WTC11 (cell line): ENCODE data around the gene FTCDNL1. TPM values are rescaled to one million over a fixed set of nuclear protein-coding genes. Genes with fewer than 3 reads are reported as not detected.
A peak's percentile ranks its signal among the peaks of the same experiment; 100 is the strongest.

ENCODE experiments used
- ATAC-seq: fragments of 200-7000 bp; cut with Tn5 transposase; 2 replicates; pipeline ENCODE4 v1.10.0; 2021; ENCODE audit warnings: mild to moderate bottlenecking, moderate library complexity
- CTCF ChIA-PET: fragments of 300-600 bp; sonication (Branson Sonifier 250); formaldehyde crosslinking; loops from one replicate; lab custom pipeline; 2021; ENCODE audit warnings: antibody characterized with exemption; lab: Charles Lee
- POLR2A ChIA-PET: fragments of 350-600 bp; sonication (Branson Sonifier 250); formaldehyde crosslinking; loops from one replicate; lab custom pipeline; 2021; ENCODE audit warnings: antibody characterized with exemption; lab: Charles Lee
- DNase-seq: peaks from one replicate; pipeline ENCODE4 v3.0.0; 2021; ENCODE audit warnings: low spot score
- H3K27ac Mint-ChIP-seq: 2 replicates; pipeline ENCODE4 v1.8.0; 2021; ENCODE audit warnings: mixed read lengths
- H3K27me3 Mint-ChIP-seq: 2 replicates; pipeline ENCODE4 v1.8.0; 2021; ENCODE audit warnings: low read depth, mild to moderate bottlenecking, moderate library complexity, mixed read lengths
- H3K36me3 Mint-ChIP-seq: 2 replicates; pipeline ENCODE4 v1.8.0; 2021; ENCODE audit warnings: mixed read lengths
- H3K4me1 Mint-ChIP-seq: 2 replicates; pipeline ENCODE4 v1.8.0; 2022; ENCODE audit warnings: mixed read lengths
- H3K4me3 Mint-ChIP-seq: 2 replicates; pipeline ENCODE4 v1.8.0; 2021; ENCODE audit warnings: mild to moderate bottlenecking, moderate library complexity, mixed read lengths
- H3K9me3 Mint-ChIP-seq: 2 replicates; pipeline ENCODE4 v1.8.0; 2021; ENCODE audit warnings: mixed read lengths
- ARID4B ChIP-seq: sonication (generic); formaldehyde crosslinking; IDR thresholded peaks from 2 replicates; pipeline ENCODE4 v1.8.0; 2023; ENCODE audit warnings: missing genetic modification reagents, mild to moderate bottlenecking, borderline replicate concordance
- ATF1 ChIP-seq: sonication (generic); formaldehyde crosslinking; IDR thresholded peaks from 2 replicates; pipeline ENCODE4 v1.8.1; 2023; ENCODE audit warnings: mild to moderate bottlenecking, moderate library complexity, missing genetic modification reagents
- ATF3 ChIP-seq: sonication (generic); formaldehyde crosslinking; conservative IDR thresholded peaks from 2 replicates; pipeline ENCODE4 v1.8.1; 2022; ENCODE audit warnings: mild to moderate bottlenecking, missing genetic modification reagents
- E2F4 ChIP-seq: sonication (generic); formaldehyde crosslinking; IDR thresholded peaks from 2 replicates; pipeline ENCODE4 v1.8.1; 2022; ENCODE audit warnings: low read depth, mild to moderate bottlenecking, moderate library complexity, missing genetic modification reagents, borderline replicate concordance
- FOXJ3 ChIP-seq: sonication (generic); formaldehyde crosslinking; IDR thresholded peaks from 2 replicates; pipeline ENCODE4 v1.9.0; 2021; ENCODE audit warnings: missing genetic modification reagents, mild to moderate bottlenecking, borderline replicate concordance
- GABPB1 ChIP-seq: sonication (generic); formaldehyde crosslinking; IDR thresholded peaks from 2 replicates; pipeline ENCODE4 v1.8.1; 2023; ENCODE audit warnings: mild to moderate bottlenecking, missing genetic modification reagents
- IRF1 ChIP-seq: sonication (generic); formaldehyde crosslinking; IDR thresholded peaks from 2 replicates; pipeline ENCODE4 v1.8.0; 2023; ENCODE audit warnings: missing genetic modification reagents
- IRF2 ChIP-seq: sonication (generic); formaldehyde crosslinking; IDR thresholded peaks from 2 replicates; pipeline ENCODE4 v1.8.0; 2022; ENCODE audit warnings: low read depth, missing genetic modification reagents, borderline replicate concordance
- JAZF1 ChIP-seq: fragments of 250-450 bp; sonication (Bioruptor Pico); IDR thresholded peaks from 2 replicates; pipeline ENCODE4 v1.9.0; 2021; ENCODE audit warnings: moderate library complexity, mild to moderate bottlenecking, inconsistent platforms
- JUN ChIP-seq: sonication (generic); formaldehyde crosslinking; IDR thresholded peaks from 2 replicates; pipeline ENCODE4 v1.8.0; 2023; ENCODE audit warnings: mild to moderate bottlenecking, missing genetic modification reagents
- NFATC4 ChIP-seq: fragments of 250-450 bp; sonication (Bioruptor Pico); IDR thresholded peaks from 2 replicates; pipeline ENCODE4 v1.9.0; 2021; ENCODE audit warnings: mild to moderate bottlenecking
- NFE2L1 ChIP-seq: sonication (generic); formaldehyde crosslinking; IDR thresholded peaks from 2 replicates; pipeline ENCODE4 v1.8.1; 2023; ENCODE audit warnings: missing genetic modification reagents
- NFYB ChIP-seq: sonication (generic); formaldehyde crosslinking; conservative IDR thresholded peaks from 2 replicates; pipeline ENCODE4 v1.8.0; 2022; ENCODE audit warnings: low read depth, missing genetic modification reagents
- PRRX2 ChIP-seq: fragments of 250-450 bp; sonication (Bioruptor Pico); IDR thresholded peaks from 2 replicates; pipeline ENCODE4 v1.8.0; 2021; ENCODE audit warnings: mild to moderate bottlenecking
- RELA ChIP-seq: sonication (generic); formaldehyde crosslinking; IDR thresholded peaks from 2 replicates; pipeline ENCODE4 v1.8.1; 2022; ENCODE audit warnings: missing genetic modification reagents, mild to moderate bottlenecking, borderline replicate concordance
- TEAD4 ChIP-seq: sonication (generic); formaldehyde crosslinking; IDR thresholded peaks from 2 replicates; pipeline ENCODE4 v1.8.0; 2022; ENCODE audit warnings: mild to moderate bottlenecking, missing genetic modification reagents
- ZNF219 ChIP-seq: sonication (generic); formaldehyde crosslinking; IDR thresholded peaks from 2 replicates; pipeline ENCODE4 v1.8.0; 2023; ENCODE audit warnings: missing genetic modification reagents, mild to moderate bottlenecking, borderline replicate concordance
- ZNF263 ChIP-seq: sonication (generic); formaldehyde crosslinking; IDR thresholded peaks from 2 replicates; pipeline ENCODE4 v1.8.1; 2022; ENCODE audit warnings: low read depth, mild to moderate bottlenecking, moderate library complexity, missing genetic modification reagents
- ZNF416 ChIP-seq: fragments of 250-450 bp; sonication (Bioruptor Pico); IDR thresholded peaks from 2 replicates; pipeline ENCODE4 v1.9.0; 2021; ENCODE audit warnings: mild to moderate bottlenecking, inconsistent platforms
- ZNF425 ChIP-seq: fragments of 250-450 bp; sonication (Bioruptor Pico); conservative IDR thresholded peaks from 2 replicates; pipeline ENCODE4 v1.9.0; 2021; ENCODE audit warnings: mild to moderate bottlenecking
- total RNA-seq: library from RNA; stranded (reverse); gene quantifications from 3 replicates; pipeline ENCODE4 v1.2.3, GENCODE V29; 2021
- TF ChIP-seq, protein P1 (sequence below): sonication (generic); formaldehyde crosslinking; IDR thresholded peaks from 2 replicates; pipeline ENCODE4 v1.8.1; 2022; ENCODE audit warnings: missing genetic modification reagents, borderline replicate concordance

The FTCDNL1 gene
- total RNA-seq, 1 experiment from 2014 or later = 0.85 TPM

DNA sequence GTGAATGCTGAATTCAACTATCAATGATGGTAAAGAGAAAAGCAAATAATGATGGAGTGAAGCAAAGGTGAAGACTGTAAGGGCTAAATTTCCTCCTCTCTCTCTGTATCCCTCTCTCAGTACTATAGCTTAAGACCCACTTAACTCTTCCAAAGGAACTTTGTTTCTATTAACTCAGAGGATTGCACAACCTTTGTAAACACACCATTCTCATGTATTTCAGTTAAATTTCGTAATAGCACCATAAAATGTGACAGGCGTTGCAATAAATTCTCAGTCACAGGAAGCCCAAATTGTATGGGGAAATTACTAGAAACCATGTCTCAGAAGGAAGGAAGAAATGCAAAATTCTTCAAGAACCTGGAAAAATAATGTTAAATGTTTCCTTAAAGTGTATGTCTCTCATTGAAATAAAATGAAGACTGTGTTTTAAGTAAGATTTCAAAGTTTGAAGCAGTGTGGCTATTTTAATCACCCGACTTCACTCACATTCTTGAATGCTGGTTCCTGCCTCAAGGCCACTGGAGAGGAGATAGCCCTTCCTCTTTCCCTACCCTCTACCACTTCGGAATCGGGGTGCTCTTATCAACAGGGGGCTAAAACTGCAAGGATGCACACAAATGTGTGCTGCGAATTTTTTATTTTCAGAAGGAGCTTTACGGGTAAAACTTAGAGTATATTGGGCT lies 112.1 kb downstream of the FTCDNL1 start:
- CTCF ChIA-PET = interaction anchor here (0.5 to 3.5 kb wide), 6 partner anchors 12 to 1167 kb away, joined by 3 to 22 read pairs (median 3); partner anchors contain the start of genes MAIP1 and TYW5
- POLR2A ChIA-PET = no interaction called here
- Mint-ChIP-seq H3K27me3 (no peaks in the 10 kb centered on the region), H3K36me3 (no peaks in the 10 kb centered on the region), H3K4me1 (peaks cover 59% of the 10 kb centered on the region)
- TF ChIP-seq TEAD4 = no peak
- TF ChIP-seq IRF1 = no peak
- peak; percentile 87 for TF ChIP-seq GABPB1 (CRISPR knock-in tag)
- no peak for TF ChIP-seq JAZF1 (CRISPR knock-in tag)
- TF ChIP-seq, all 79 proteins: peak for 1
- no peak overlapping the region for H3K27ac Mint-ChIP-seq
- DNase-seq (no peak), ATAC-seq (no peak)
- no peaks in the 10 kb centered on the region for H3K9me3 Mint-ChIP-seq
- H3K4me3 Mint-ChIP-seq = no peak overlapping the region

- H3K4me1 Mint-ChIP-seq = peaks cover 20% of the 10 kb centered on the region
- no peak for ATAC-seq
- DNase-seq = no peak
- H3K27me3 Mint-ChIP-seq = no peaks in the 10 kb centered on the region
- no peak for TF ChIP-seq IRF2 (CRISPR knock-in tag)
- no peak for TF ChIP-seq ZNF219 (CRISPR knock-in tag)
- no peak for TF ChIP-seq E2F4 (CRISPR knock-in tag)
- no peak for TF ChIP-seq ATF1 (CRISPR knock-in tag)
- TF ChIP-seq FOXJ3 (CRISPR knock-in tag) = no peak
- TF ChIP-seq ATF3 = no peak
- TF ChIP-seq NFE2L1 (CRISPR knock-in tag) = no peak
- no peak overlapping the region for H3K4me3 Mint-ChIP-seq
- ChIA-PET POLR2A (interaction anchor here (0.7 kb wide), 1 partner anchor 28 kb away, joined by 7 read pairs; no protein-coding TSS in a partner anchor), CTCF (interaction anchor here (1.2 to 1.7 kb wide), 2 partner anchors 30 to 51 kb away, joined by 4 to 5 read pairs; no protein-coding TSS in a partner anchor)
- H3K27ac Mint-ChIP-seq = no peak overlapping the region
- no peaks in the 10 kb centered on the region; the same call in 1 of the 2 replicates for H3K9me3 Mint-ChIP-seq
- no peaks in the 10 kb centered on the region for H3K36me3 Mint-ChIP-seq
Measured at GRCh38 chr2:199734651-199735050, 116.3 kb downstream of the FTCDNL1 start.

- H3K27me3 Mint-ChIP-seq = no peaks in the 10 kb centered on the region
- ChIA-PET CTCF (no interaction called here), POLR2A (no interaction called here)
- H3K27ac Mint-ChIP-seq = no peak overlapping the region
- ATAC-seq (no peak), DNase-seq (no peak)
- no peaks in the 10 kb centered on the region for H3K36me3 Mint-ChIP-seq
- no peaks in the 10 kb centered on the region; the same call in 1 of the 2 replicates for H3K9me3 Mint-ChIP-seq
- no peak overlapping the region for H3K4me3 Mint-ChIP-seq
- peaks cover 13% of the 10 kb centered on the region for H3K4me1 Mint-ChIP-seq
- no peak for TF ChIP-seq ZNF263 (CRISPR knock-in tag)
- no peak for TF ChIP-seq ATF1 (CRISPR knock-in tag)
- TF ChIP-seq, protein P1, sequence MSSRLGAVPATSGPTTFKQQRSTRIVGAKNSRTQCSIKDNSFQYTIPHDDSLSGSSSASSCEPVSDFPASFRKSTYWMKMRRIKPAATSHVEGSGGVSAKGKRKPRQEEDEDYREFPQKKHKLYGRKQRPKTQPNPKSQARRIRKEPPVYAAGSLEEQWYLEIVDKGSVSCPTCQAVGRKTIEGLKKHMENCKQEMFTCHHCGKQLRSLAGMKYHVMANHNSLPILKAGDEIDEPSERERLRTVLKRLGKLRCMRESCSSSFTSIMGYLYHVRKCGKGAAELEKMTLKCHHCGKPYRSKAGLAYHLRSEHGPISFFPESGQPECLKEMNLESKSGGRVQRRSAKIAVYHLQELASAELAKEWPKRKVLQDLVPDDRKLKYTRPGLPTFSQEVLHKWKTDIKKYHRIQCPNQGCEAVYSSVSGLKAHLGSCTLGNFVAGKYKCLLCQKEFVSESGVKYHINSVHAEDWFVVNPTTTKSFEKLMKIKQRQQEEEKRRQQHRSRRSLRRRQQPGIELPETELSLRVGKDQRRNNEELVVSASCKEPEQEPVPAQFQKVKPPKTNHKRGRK (CRISPR knock-in tag) = no peak
- TF ChIP-seq RELA (CRISPR knock-in tag) = no peak
- TF ChIP-seq JUN (CRISPR knock-in tag) = no peak
- no peak for TF ChIP-seq ZNF416
- TF ChIP-seq NFYB (CRISPR knock-in tag) = no peak
- no peak for TF ChIP-seq NFATC4 (CRISPR knock-in tag)
- no peak for TF ChIP-seq ZNF425 (CRISPR knock-in tag)
- TF ChIP-seq ARID4B (CRISPR knock-in tag) = no peak
- TF ChIP-seq PRRX2 (CRISPR knock-in tag) = no peak
Measured at GRCh38 chr2:199734011-199734410, 117.0 kb downstream of the FTCDNL1 start.
